GM23338 (cell line): ENCODE results near the gene PPP1R16B. TPM values are rescaled to one million over a fixed set of nuclear protein-coding genes. Genes with fewer than 3 reads are reported as not detected.

Experiments used
- ATAC-seq: fragments of 200-7000 bp; cut with Tn5 transposase; 3 replicates; pipeline ENCODE4 v1.9.1; 2020
- DNase-seq: peaks from one replicate; pipeline ENCODE4 v3.0.0-alpha.2; 2015; ENCODE audit warnings: low spot score
- H2AFZ ChIP-seq: fragments of 200-600 bp; sonication (generic); 2 replicates; pipeline ENCODE4 v1.8.0; 2016; ENCODE audit warnings: antibody characterized with exemption, mild to moderate bottlenecking, moderate library complexity
- H3F3A ChIP-seq: fragments of 200-600 bp; sonication (generic); replicated peaks from 2 replicates; pipeline ENCODE4 v1.8.0; 2017; ENCODE audit warnings: antibody characterized with exemption, mixed run types, low read depth
- H3K27ac ChIP-seq: fragments of 200-600 bp; sonication (generic); 2 replicates; pipeline ENCODE4 v1.6.1; 2016; ENCODE audit warnings: low read depth
- H3K27me3 ChIP-seq: fragments of 200-600 bp; sonication (generic); 2 replicates; pipeline ENCODE4 v1.8.0; 2016; ENCODE audit warnings: mild to moderate bottlenecking, mixed run types, moderate library complexity; ENCODE audit not compliant: insufficient read depth
- H3K36me3 ChIP-seq: fragments of 200-600 bp; sonication (generic); 2 replicates; pipeline ENCODE4 v1.8.0; 2016; ENCODE audit warnings: mild to moderate bottlenecking; ENCODE audit not compliant: insufficient read depth
- H3K4me1 ChIP-seq: fragments of 200-600 bp; sonication (generic); 2 replicates; pipeline ENCODE4 v1.8.0; 2016; ENCODE audit warnings: mild to moderate bottlenecking, moderate library complexity; ENCODE audit not compliant: insufficient read depth
- H3K4me2 ChIP-seq: fragments of 200-600 bp; sonication (generic); 2 replicates; pipeline ENCODE4 v1.7.1; 2017; ENCODE audit warnings: mixed run types
- H3K4me3 ChIP-seq: fragments of 200-600 bp; sonication (generic); 2 replicates; pipeline ENCODE4 v1.6.1; 2016; ENCODE audit warnings: mixed run types
- H3K79me2 ChIP-seq: fragments of 200-600 bp; sonication (generic); replicated peaks from 2 replicates; pipeline ENCODE4 v1.8.0; 2017; ENCODE audit warnings: mild to moderate bottlenecking; ENCODE audit not compliant: insufficient read depth
- H3K9me2 ChIP-seq: fragments of 200-600 bp; sonication (generic); 2 replicates; pipeline ENCODE4 v1.8.0; 2017; ENCODE audit not compliant: insufficient read depth
- H4K20me1 ChIP-seq: fragments of 200-600 bp; sonication (generic); replicated peaks from 2 replicates; pipeline ENCODE4 v1.8.0; 2017; ENCODE audit warnings: mild to moderate bottlenecking; ENCODE audit not compliant: insufficient read depth
- H3K27ac Mint-ChIP-seq: 2 replicates; pipeline ENCODE4 v1.8.0; 2020; ENCODE audit warnings: inconsistent platforms, mild to moderate bottlenecking, moderate library complexity, mixed read lengths
- H3K27me3 Mint-ChIP-seq: 3 replicates; pipeline ENCODE4 v1.8.0; 2022; ENCODE audit warnings: low read depth, mild to moderate bottlenecking, moderate library complexity, mixed read lengths, inconsistent platforms; ENCODE audit not compliant: insufficient read depth, poor library complexity
- H3K36me3 Mint-ChIP-seq: 3 replicates; pipeline ENCODE4 v1.8.0; 2021; ENCODE audit warnings: low read depth, mild to moderate bottlenecking, inconsistent platforms, moderate library complexity, mixed read lengths
- H3K4me1 Mint-ChIP-seq: 3 replicates; pipeline ENCODE4 v1.8.0; 2020; ENCODE audit warnings: mild to moderate bottlenecking, inconsistent platforms, mixed read lengths
- H3K4me3 Mint-ChIP-seq: 3 replicates; pipeline ENCODE4 v1.8.0; 2021; ENCODE audit warnings: moderate library complexity, mild to moderate bottlenecking, inconsistent platforms, mixed read lengths
- H3K9me3 Mint-ChIP-seq: 3 replicates; pipeline ENCODE4 v1.8.0; 2020; ENCODE audit warnings: moderate library complexity, mild to moderate bottlenecking, inconsistent platforms, mixed read lengths
- CREB1 ChIP-seq: fragments of 250-450 bp; sonication (Bioruptor Pico); IDR thresholded peaks from 2 replicates; pipeline ENCODE4 v1.5.0; 2020; ENCODE audit warnings: low read depth, mild to moderate bottlenecking, moderate library complexity
- EZH2 ChIP-seq: fragments of 200-600 bp; sonication (generic); IDR thresholded peaks from one replicate; pipeline ENCODE4 v1.8.0; 2017; ENCODE audit warnings: antibody characterized with exemption, mild to moderate bottlenecking, low read depth; ENCODE audit not compliant: unreplicated experiment
- EZH2phosphoT487 ChIP-seq: fragments of 200-600 bp; sonication (generic); IDR thresholded peaks from one replicate; pipeline ENCODE4 v1.8.1; 2018; ENCODE audit warnings: antibody characterized with exemption; ENCODE audit not compliant: unreplicated experiment
- JUNB ChIP-seq: IDR thresholded peaks from one replicate; pipeline ENCODE4 v1.6.1; 2016; ENCODE audit warnings: antibody characterized with exemption; ENCODE audit not compliant: unreplicated experiment
- POLR2AphosphoS5 ChIP-seq: IDR thresholded peaks from 2 replicates; pipeline ENCODE4 v1.6.1; 2016; ENCODE audit warnings: antibody characterized with exemption, low read depth
- STAT1 ChIP-seq: IDR thresholded peaks from one replicate; pipeline ENCODE4 v1.6.1; 2016; ENCODE audit warnings: antibody characterized with exemption; ENCODE audit not compliant: unreplicated experiment
- ZNF114 ChIP-seq: fragments of 250-450 bp; sonication (Bioruptor Pico); IDR thresholded peaks from 2 replicates; pipeline ENCODE4 v1.5.0; 2020; ENCODE audit warnings: mild to moderate bottlenecking, moderate library complexity
- ZNF331 ChIP-seq: fragments of 250-450 bp; sonication (Bioruptor Pico); IDR thresholded peaks from 2 replicates; pipeline ENCODE4 v1.5.0; 2020; ENCODE audit warnings: low read depth, mild to moderate bottlenecking, moderate library complexity
- polyA plus RNA-seq: library from polyadenylated mRNA; unstranded; fragments of >200 nt; fragmentation: Nextera tagmentation; extraction: Ambion mirVana; gene quantifications from 2 replicates; pipeline ENCODE4 v1.2.1, GENCODE V29; 2016
- total RNA-seq: library from RNA; depleted of rRNA; stranded (reverse); fragments of >200 nt; shearing (Covaris generic); gene quantifications from 2 replicates; pipeline ENCODE4 v1.2.3, GENCODE V29; 2014
- TF ChIP-seq, protein P1 (sequence below): IDR thresholded peaks from 2 replicates; pipeline ENCODE4 v1.6.1; 2016; ENCODE audit warnings: antibody characterized with exemption
- TF ChIP-seq, protein P2 (sequence below): fragments of 250-450 bp; sonication (Bioruptor Pico); IDR thresholded peaks from 2 replicates; pipeline ENCODE4 v1.5.0; 2020; ENCODE audit warnings: mild to moderate bottlenecking, moderate library complexity

The PPP1R16B gene
- total and polyA plus RNA-seq, 2 experiments from 2014 or later = 1.6 to 11.5 TPM

DNA sequence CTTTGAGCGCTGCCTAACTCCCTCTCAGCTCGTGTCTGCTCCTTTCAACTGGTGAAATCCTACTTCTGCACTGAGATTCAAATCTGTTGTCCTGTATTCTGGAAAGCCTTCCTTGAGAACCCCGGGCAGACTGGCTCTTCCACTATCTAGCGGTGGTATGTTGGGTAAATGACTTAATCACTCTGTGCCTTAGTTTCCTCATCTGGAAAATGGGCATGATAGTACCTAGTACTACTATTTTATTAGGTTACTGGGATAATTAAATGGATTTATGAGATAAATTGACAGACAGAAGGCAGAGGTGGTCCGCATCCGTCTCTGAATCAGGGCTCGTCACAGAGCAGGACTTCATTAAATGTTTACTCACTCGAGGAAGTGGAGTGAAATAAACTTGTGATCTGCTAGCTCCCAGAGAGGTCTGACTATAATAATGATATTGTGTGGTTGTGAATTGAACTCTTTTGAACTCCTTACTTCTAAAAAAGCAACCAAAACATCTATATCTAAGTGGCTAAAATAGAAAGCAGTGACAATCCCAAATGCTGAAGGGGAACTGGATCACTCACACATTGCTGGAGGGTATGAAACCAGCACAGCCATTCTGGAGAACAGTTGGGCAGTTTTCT is 26.6 kb downstream of the PPP1R16B start:
- no peaks in the 10 kb centered on the region; the same call in 1 of the 2 replicates for H3K4me1 ChIP-seq
- H3F3A ChIP-seq = no peaks in the 10 kb centered on the region
- Mint-ChIP-seq H3K27ac (no peak overlapping the region), H3K4me3 (no peak overlapping the region), H3K9me3 (no peaks in the 10 kb centered on the region), H3K4me1 (peaks cover 17% of the 10 kb centered on the region), H3K36me3 (no peaks in the 10 kb centered on the region), H3K27me3 (peaks cover 2% of the 10 kb centered on the region)
- DNase-seq (no peak), ATAC-seq (no peak)
- H4K20me1 ChIP-seq = no peaks in the 10 kb centered on the region; the same call in 1 of the 2 replicates
- H3K9me2 ChIP-seq = no peaks in the 10 kb centered on the region
- no peak overlapping the region for H2AFZ ChIP-seq
- H3K79me2 ChIP-seq = no peaks in the 10 kb centered on the region
- no peak for TF ChIP-seq CREB1 (CRISPR knock-in tag)
- no peak for TF ChIP-seq POLR2AphosphoS5
- no peak for TF ChIP-seq JUNB
- no peak for TF ChIP-seq EZH2phosphoT487
- H3K4me2 ChIP-seq = no peak overlapping the region
- H3K36me3 ChIP-seq = peaks cover 5% of the 10 kb centered on the region; the same call in 1 of the 2 replicates
- no peaks in the 10 kb centered on the region for H3K27me3 ChIP-seq
- H3K4me3 ChIP-seq = no peak overlapping the region
- H3K27ac ChIP-seq = no peak overlapping the region

DNA sequence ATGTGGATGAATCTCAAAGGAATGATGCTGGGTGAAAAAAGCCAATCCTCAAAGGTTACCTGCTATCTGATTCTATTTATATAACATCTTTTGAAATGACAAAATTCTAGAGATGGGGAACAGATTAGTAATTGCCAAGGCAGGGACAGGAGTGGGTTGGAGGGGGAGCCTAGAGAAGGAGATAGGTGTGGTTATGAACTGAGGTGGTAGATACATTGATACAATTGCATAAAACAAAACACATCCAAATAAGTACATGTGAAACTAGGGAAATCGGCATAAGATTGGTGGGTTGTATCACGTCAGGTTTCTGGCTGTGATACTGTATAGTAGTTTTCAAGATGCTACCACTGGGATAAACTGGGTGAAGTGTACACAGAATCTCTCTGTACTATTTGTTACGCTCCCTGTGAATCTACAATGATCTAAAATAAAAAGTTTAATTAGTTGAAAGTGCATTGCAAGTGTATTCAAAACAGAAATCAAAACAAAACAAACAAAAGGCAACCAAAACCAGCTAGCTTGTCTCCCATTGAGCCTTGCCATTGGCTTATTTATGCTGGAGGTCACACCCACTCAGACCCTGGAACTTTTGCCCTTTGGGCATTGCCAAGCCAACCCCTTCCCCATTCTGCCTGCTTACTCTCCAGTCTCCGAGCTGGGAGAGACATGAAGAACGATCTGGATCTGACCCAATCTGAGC is 27.8 kb downstream of the PPP1R16B start:
- Histone ChIP-seq H2AFZ (no peak overlapping the region), H3K79me2 (no peaks in the 10 kb centered on the region), H3K4me3 (no peak overlapping the region), H3K4me1 (no peaks in the 10 kb centered on the region), H3K27ac (no peak overlapping the region), H3K4me2 (no peak overlapping the region), H4K20me1 (peaks cover 4% of the 10 kb centered on the region; the same call in 1 of the 2 replicates), H3F3A (no peaks in the 10 kb centered on the region), H3K36me3 (peaks cover 1% of the 10 kb centered on the region; the same call in 1 of the 2 replicates), H3K27me3 (no peaks in the 10 kb centered on the region), H3K9me2 (no peaks in the 10 kb centered on the region)
- H3K27me3 Mint-ChIP-seq = no peaks in the 10 kb centered on the region
- H3K4me1 Mint-ChIP-seq = peaks cover 11% of the 10 kb centered on the region
- no peak overlapping the region for H3K4me3 Mint-ChIP-seq
- no peaks in the 10 kb centered on the region for H3K9me3 Mint-ChIP-seq
- no peaks in the 10 kb centered on the region for H3K36me3 Mint-ChIP-seq
- no peak overlapping the region for H3K27ac Mint-ChIP-seq
- ATAC-seq (no peak), DNase-seq (no peak)
- TF ChIP-seq CREB1 (CRISPR knock-in tag) = no peak
- no peak for TF ChIP-seq ZNF331
- TF ChIP-seq, protein P1, sequence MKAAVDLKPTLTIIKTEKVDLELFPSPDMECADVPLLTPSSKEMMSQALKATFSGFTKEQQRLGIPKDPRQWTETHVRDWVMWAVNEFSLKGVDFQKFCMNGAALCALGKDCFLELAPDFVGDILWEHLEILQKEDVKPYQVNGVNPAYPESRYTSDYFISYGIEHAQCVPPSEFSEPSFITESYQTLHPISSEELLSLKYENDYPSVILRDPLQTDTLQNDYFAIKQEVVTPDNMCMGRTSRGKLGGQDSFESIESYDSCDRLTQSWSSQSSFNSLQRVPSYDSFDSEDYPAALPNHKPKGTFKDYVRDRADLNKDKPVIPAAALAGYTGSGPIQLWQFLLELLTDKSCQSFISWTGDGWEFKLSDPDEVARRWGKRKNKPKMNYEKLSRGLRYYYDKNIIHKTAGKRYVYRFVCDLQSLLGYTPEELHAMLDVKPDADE = no peak
- no peak for TF ChIP-seq EZH2
- TF ChIP-seq, protein P2, sequence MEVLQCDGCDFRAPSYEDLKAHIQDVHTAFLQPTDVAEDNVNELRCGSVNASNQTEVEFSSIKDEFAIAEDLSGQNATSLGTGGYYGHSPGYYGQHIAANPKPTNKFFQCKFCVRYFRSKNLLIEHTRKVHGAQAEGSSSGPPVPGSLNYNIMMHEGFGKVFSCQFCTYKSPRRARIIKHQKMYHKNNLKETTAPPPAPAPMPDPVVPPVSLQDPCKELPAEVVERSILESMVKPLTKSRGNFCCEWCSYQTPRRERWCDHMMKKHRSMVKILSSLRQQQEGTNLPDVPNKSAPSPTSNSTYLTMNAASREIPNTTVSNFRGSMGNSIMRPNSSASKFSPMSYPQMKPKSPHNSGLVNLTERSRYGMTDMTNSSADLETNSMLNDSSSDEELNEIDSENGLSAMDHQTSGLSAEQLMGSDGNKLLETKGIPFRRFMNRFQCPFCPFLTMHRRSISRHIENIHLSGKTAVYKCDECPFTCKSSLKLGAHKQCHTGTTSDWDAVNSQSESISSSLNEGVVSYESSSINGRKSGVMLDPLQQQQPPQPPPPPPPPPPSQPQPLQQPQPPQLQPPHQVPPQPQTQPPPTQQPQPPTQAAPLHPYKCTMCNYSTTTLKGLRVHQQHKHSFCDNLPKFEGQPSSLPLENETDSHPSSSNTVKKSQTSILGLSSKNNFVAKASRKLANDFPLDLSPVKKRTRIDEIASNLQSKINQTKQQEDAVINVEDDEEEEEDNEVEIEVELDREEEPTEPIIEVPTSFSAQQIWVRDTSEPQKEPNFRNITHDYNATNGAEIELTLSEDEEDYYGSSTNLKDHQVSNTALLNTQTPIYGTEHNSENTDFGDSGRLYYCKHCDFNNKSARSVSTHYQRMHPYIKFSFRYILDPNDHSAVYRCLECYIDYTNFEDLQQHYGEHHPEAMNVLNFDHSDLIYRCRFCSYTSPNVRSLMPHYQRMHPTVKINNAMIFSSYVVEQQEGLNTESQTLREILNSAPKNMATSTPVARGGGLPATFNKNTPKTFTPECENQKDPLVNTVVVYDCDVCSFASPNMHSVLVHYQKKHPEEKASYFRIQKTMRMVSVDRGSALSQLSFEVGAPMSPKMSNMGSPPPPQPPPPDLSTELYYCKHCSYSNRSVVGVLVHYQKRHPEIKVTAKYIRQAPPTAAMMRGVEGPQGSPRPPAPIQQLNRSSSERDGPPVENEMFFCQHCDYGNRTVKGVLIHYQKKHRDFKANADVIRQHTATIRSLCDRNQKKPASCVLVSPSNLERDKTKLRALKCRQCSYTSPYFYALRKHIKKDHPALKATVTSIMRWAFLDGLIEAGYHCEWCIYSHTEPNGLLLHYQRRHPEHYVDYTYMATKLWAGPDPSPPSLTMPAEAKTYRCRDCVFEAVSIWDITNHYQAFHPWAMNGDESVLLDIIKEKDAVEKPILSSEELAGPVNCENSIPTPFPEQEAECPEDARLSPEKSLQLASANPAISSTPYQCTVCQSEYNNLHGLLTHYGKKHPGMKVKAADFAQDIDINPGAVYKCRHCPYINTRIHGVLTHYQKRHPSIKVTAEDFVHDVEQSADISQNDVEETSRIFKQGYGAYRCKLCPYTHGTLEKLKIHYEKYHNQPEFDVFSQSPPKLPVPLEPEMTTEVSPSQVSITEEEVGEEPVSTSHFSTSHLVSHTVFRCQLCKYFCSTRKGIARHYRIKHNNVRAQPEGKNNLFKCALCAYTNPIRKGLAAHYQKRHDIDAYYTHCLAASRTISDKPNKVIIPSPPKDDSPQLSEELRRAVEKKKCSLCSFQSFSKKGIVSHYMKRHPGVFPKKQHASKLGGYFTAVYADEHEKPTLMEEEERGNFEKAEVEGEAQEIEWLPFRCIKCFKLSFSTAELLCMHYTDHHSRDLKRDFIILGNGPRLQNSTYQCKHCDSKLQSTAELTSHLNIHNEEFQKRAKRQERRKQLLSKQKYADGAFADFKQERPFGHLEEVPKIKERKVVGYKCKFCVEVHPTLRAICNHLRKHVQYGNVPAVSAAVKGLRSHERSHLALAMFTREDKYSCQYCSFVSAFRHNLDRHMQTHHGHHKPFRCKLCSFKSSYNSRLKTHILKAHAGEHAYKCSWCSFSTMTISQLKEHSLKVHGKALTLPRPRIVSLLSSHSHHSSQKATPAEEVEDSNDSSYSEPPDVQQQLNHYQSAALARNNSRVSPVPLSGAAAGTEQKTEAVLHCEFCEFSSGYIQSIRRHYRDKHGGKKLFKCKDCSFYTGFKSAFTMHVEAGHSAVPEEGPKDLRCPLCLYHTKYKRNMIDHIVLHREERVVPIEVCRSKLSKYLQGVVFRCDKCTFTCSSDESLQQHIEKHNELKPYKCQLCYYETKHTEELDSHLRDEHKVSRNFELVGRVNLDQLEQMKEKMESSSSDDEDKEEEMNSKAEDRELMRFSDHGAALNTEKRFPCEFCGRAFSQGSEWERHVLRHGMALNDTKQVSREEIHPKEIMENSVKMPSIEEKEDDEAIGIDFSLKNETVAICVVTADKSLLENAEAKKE (CRISPR knock-in tag) = no peak
- TF ChIP-seq STAT1 = no peak
- no peak for TF ChIP-seq JUNB
- TF ChIP-seq ZNF114 = no peak
